ENCODE data around the gene METTL16. TPM values are rescaled to one million over a fixed set of nuclear protein-coding genes. Genes with fewer than 3 reads are reported as not detected.
A peak's percentile ranks its signal among the peaks of the same experiment; 100 is the strongest.

METTL16 gene
- total and polyA plus RNA-seq, 9 of the 15 experiments (the other 6 are each of a cell fraction or from before 2014, with no cell fraction given): 12.1 to 30.5 (median 19.8) TPM

DNA sequence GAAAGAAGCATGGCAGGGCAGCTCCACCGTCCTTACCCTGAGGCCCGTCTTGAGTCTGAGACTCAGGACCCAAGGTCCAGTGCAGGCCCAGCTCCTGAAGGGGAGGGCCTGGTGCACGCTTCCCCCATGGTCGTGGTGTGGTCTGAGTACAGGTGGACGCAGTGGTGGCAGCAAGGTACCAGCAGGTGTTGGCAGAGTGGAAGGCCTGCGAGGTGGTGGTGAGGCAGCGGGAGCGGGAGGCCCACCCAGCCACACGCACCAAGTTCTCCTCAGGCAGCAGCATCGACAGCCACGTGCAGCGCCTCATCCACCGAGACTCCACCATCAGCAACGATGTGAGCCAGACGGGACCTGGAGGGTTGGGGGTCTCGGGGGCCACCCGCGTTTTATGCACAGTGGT lies 138.5 kb downstream of the METTL16 start:
- TF ChIP-seq SLC30A9 (CRISPR knock-in tag; IDR thresholded peaks at IDR 0.05): no peak
- no peak for TF ChIP-seq SAFB (IDR thresholded peaks at IDR 0.05; ENCODE audit: borderline replicate concordance, low read depth, low read length)
- TF ChIP-seq ZNF274 (IDR thresholded peaks at IDR 0.05; ENCODE audit: borderline replicate concordance, low read depth, low read length): no peak
- no peak for TF ChIP-seq ZKSCAN8 (CRISPR knock-in tag; IDR thresholded peaks at IDR 0.05)
- TF ChIP-seq POLR2A (conservative IDR thresholded peaks at IDR 0.05): no peak
- TF ChIP-seq ARID1B (IDR thresholded peaks at IDR 0.05): no peak
- TF ChIP-seq MED1 (CRISPR knock-in tag; IDR thresholded peaks at IDR 0.05; ENCODE audit: borderline replicate concordance): no peak
- TF ChIP-seq, protein P1, sequence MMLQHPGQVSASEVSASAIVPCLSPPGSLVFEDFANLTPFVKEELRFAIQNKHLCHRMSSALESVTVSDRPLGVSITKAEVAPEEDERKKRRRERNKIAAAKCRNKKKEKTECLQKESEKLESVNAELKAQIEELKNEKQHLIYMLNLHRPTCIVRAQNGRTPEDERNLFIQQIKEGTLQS (IDR thresholded peaks at IDR 0.05): no peak
- TF ChIP-seq, protein P1 (CRISPR knock-in tag; conservative IDR thresholded peaks at IDR 0.05): no peak
- TF ChIP-seq ZBTB8A (IDR thresholded peaks at IDR 0.05; ENCODE audit: partially characterized antibody): no peak
- no peak for TF ChIP-seq FOXK2 (conservative IDR thresholded peaks at IDR 0.05 in 1 of 2, IDR thresholded peaks at IDR 0.05 in 1 of 2; ENCODE audit: low read depth in 2 of 2)
- no peak for TF ChIP-seq WHSC1 (IDR thresholded peaks at IDR 0.05; ENCODE audit: low read length)
- TF ChIP-seq, protein P2, sequence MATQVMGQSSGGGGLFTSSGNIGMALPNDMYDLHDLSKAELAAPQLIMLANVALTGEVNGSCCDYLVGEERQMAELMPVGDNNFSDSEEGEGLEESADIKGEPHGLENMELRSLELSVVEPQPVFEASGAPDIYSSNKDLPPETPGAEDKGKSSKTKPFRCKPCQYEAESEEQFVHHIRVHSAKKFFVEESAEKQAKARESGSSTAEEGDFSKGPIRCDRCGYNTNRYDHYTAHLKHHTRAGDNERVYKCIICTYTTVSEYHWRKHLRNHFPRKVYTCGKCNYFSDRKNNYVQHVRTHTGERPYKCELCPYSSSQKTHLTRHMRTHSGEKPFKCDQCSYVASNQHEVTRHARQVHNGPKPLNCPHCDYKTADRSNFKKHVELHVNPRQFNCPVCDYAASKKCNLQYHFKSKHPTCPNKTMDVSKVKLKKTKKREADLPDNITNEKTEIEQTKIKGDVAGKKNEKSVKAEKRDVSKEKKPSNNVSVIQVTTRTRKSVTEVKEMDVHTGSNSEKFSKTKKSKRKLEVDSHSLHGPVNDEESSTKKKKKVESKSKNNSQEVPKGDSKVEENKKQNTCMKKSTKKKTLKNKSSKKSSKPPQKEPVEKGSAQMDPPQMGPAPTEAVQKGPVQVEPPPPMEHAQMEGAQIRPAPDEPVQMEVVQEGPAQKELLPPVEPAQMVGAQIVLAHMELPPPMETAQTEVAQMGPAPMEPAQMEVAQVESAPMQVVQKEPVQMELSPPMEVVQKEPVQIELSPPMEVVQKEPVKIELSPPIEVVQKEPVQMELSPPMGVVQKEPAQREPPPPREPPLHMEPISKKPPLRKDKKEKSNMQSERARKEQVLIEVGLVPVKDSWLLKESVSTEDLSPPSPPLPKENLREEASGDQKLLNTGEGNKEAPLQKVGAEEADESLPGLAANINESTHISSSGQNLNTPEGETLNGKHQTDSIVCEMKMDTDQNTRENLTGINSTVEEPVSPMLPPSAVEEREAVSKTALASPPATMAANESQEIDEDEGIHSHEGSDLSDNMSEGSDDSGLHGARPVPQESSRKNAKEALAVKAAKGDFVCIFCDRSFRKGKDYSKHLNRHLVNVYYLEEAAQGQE (IDR thresholded peaks at IDR 0.05; ENCODE audit: borderline replicate concordance): no peak
- TF ChIP-seq, protein P2 (CRISPR knock-in tag; IDR thresholded peaks at IDR 0.05; ENCODE audit: low read depth): no peak
- no peak for TF ChIP-seq SETDB1 (IDR thresholded peaks at IDR 0.05; ENCODE audit: low read length)
- TF ChIP-seq MCM3 (IDR thresholded peaks at IDR 0.05): no peak
- TF ChIP-seq ZNF347 (CRISPR knock-in tag; IDR thresholded peaks at IDR 0.05; ENCODE audit: low read depth): no peak
- intact Hi-C loops (cut with micrococcal nuclease): no loop called here
- Histone ChIP-seq H3K27me3 (ENCODE audit: control insufficient read depth in 2 of 2, insufficient read depth in 2 of 2, low read length in 2 of 2) (no peaks in the 10 kb centered on the region), H3K9ac (ENCODE audit: insufficient read depth in 1 of 2, low read depth in 2 of 2, low read length in 2 of 2) (peak overlapping the region in 1 of 2 experiments; percentile 13; a peak in 1 of 4 replicates), H3K79me2 (ENCODE audit: control insufficient read depth, insufficient read depth, low read length) (no peaks in the 10 kb centered on the region), H3K4me2 (ENCODE audit: insufficient read depth, low read length) (no peak overlapping the region), H3K36me3 (ENCODE audit: control insufficient read depth, insufficient read depth, low read length) (no peaks in the 10 kb centered on the region), H2AFZ (ENCODE audit: low read depth, low read length) (no peak overlapping the region), H3K4me1 (replicated peaks in 1 of 2; ENCODE audit: control insufficient read depth in 2 of 2, insufficient read depth in 2 of 2, low read length in 2 of 2) (peaks cover 0 to 17% of the 10 kb centered on the region in 2 experiments; a peak in 3 of 5 replicates), H3K27ac (ENCODE audit: extremely low read depth, low read depth, low read length) (no peak overlapping the region), H3K9me3 (replicated peaks; ENCODE audit: control insufficient read depth, insufficient read depth, low read depth, low read length) (no peaks in the 10 kb centered on the region), H3K9me1 (ENCODE audit: control insufficient read depth, insufficient read depth, low read length) (no peaks in the 10 kb centered on the region), H3K4me3 (no peak overlapping the region), H4K20me1 (replicated peaks; ENCODE audit: control insufficient read depth, insufficient read depth, low read length) (no peaks in the 10 kb centered on the region)
- CTCF ChIA-PET (ENCODE audit: low intra/inter-chr PET ratio): no interaction called here
- WGBS (ENCODE audit: insufficient coverage, low coverage, missing lambda C conversion rate): 92% methylated on average over 8 of the region's 18 CpGs
- in situ Hi-C loops (cut with MboI): no loop called here
- no peak for DNase-seq (ENCODE audit: extremely low read depth in 1 of 4, low spot score in 3 of 4)
- FAIRE-seq: no peak
- BruUV-seq (replicated peaks): no TSS peak
- ATAC-seq: no peak
- POLR2A ChIA-PET: no interaction called here

Measured in K562 (cell line).